HG02623 (cell line): Measurements from ENCODE around the gene SLCO1A2.

Experiments used
- ATAC-seq: cut with Tn5 transposase; IDR thresholded peaks from one replicate; pipeline ENCODE4 v1.9.1; 2021; ENCODE audit warnings: moderate library complexity; ENCODE audit not compliant: unreplicated experiment

Gene SLCO1A2

DNA sequence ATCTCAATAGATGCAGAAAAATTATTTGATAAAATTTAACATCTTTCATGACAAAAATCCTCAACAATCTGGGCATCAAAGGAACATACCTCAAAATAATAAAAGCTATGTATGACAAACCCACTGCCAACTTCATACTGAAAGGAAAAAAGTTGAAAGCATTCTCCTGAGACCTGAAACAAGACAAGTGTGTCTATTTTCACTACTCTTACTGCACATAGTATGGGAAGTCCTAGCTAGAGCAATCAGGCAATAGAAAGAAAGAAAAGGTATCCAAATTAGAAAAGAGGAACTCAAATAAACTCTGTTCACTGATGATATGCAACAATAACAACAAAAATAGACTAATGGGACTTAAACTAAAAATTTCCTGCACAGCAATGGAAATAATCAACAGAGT is 113.6 kb downstream of the SLCO1A2 start:
- no peak for ATAC-seq

DNA sequence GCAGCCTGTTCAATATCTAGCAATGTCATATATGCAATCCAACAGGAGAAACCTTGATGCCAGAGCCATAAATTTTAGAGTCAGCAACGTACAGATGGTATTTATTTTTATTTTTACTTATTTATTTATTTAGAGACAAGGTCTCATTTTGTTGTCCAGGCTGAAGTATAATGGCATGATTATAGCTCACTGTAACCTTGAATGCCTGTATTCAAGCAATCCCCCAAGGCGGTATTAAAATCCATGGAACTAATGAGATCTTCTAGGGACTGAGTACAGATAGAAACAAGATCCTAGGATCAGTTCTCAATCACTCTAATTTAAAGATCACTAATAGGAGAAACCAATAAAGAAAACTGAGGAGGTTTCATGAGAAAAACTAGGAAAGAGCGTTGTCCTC is 114.5 kb downstream of the SLCO1A2 start:
- ATAC-seq, result no peak

DNA sequence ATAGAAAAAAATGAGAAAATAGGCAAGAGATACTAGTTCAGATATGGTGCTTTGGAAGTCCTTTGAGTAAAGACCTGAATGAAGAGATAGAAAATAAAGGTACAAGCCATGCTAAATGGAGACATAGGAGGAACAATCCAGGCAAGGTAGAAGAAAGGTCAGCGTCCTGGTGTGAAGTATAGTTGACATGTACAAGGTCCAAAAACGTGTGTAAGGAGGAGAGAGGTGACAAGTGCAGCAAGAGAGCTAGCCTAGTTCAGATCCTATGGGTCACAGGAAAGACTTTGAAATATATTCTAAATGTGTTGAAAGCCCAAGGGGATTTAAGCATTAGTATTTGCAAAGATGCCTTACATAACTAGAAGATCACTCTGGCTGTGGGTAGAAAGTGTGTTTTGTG is 115.5 kb downstream of the SLCO1A2 start:
- no peak for ATAC-seq
